Neural progenitor cell (in vitro differentiated cells): ENCODE measurements around the gene PMEPA1. TPM values are rescaled to one million over a fixed set of nuclear protein-coding genes. Genes with fewer than 3 reads are reported as not detected.

ENCODE experiments used
- DNase-seq: peaks from one replicate; pipeline ENCODE4 v3.0.0-alpha.2; 2016; ENCODE audit warnings: low spot score
- H2AFZ ChIP-seq: fragments of 200-600 bp; sonication (generic); replicated peaks from 2 replicates; pipeline ENCODE4 v1.6.1; 2016; ENCODE audit warnings: antibody characterized with exemption
- H3F3A ChIP-seq: fragments of 200-600 bp; sonication (generic); 2 replicates; pipeline ENCODE4 v1.6.1; 2016; ENCODE audit warnings: antibody characterized with exemption, low read depth
- H3K27ac ChIP-seq: fragments of 200-600 bp; sonication (generic); 2 replicates; pipeline ENCODE4 v1.5.1; 2016; ENCODE audit warnings: mild to moderate bottlenecking
- H3K27me3 ChIP-seq: fragments of 200-600 bp; sonication (generic); 2 replicates; pipeline ENCODE4 v1.6.1; 2016; ENCODE audit warnings: mild to moderate bottlenecking, moderate library complexity
- H3K36me3 ChIP-seq: fragments of 200-600 bp; sonication (generic); 2 replicates; pipeline ENCODE4 v1.5.1; 2016
- H3K4me1 ChIP-seq: fragments of 200-600 bp; sonication (generic); 2 replicates; pipeline ENCODE4 v1.6.1; 2016; ENCODE audit warnings: mixed run types
- H3K4me2 ChIP-seq: fragments of 200-600 bp; sonication (generic); 2 replicates; pipeline ENCODE4 v1.6.1; 2016
- H3K4me3 ChIP-seq: fragments of 200-600 bp; sonication (generic); 2 replicates; pipeline ENCODE4 v1.5.1; 2016
- H3K79me2 ChIP-seq: fragments of 200-600 bp; sonication (generic); 2 replicates; pipeline ENCODE4 v1.6.1; 2016; ENCODE audit warnings: low read depth
- H3K9ac ChIP-seq: fragments of 200-600 bp; sonication (generic); 2 replicates; pipeline ENCODE4 v1.6.1; 2016
- H3K9me3 ChIP-seq: fragments of 200-600 bp; sonication (generic); 2 replicates; pipeline ENCODE4 v1.5.1; 2016; ENCODE audit warnings: low read depth
- H4K20me1 ChIP-seq: fragments of 200-600 bp; sonication (generic); 2 replicates; pipeline ENCODE4 v1.6.1; 2016; ENCODE audit warnings: low read depth
- H3K27ac Mint-ChIP-seq: 3 replicates; pipeline ENCODE4 v1.8.0; 2021; ENCODE audit warnings: mixed read lengths
- H3K27me3 Mint-ChIP-seq: 2 replicates; pipeline ENCODE4 v1.8.0; 2022; ENCODE audit warnings: low read depth, mild to moderate bottlenecking, inconsistent platforms, moderate library complexity, mixed read lengths; ENCODE audit not compliant: insufficient read depth
- H3K36me3 Mint-ChIP-seq: 3 replicates; pipeline ENCODE4 v1.8.0; 2021; ENCODE audit warnings: mixed read lengths
- H3K4me1 Mint-ChIP-seq: 3 replicates; pipeline ENCODE4 v1.8.0; 2021; ENCODE audit warnings: mixed read lengths
- H3K4me3 Mint-ChIP-seq: 3 replicates; pipeline ENCODE4 v1.8.0; 2021; ENCODE audit warnings: mild to moderate bottlenecking, moderate library complexity, mixed read lengths
- H3K9me3 Mint-ChIP-seq: 3 replicates; pipeline ENCODE4 v1.8.0; 2020; ENCODE audit warnings: mixed read lengths
- CTCF ChIP-seq: fragments of 200-600 bp; sonication (generic); IDR thresholded peaks from 2 replicates; pipeline ENCODE4 v1.5.1; 2017; ENCODE audit warnings: antibody characterized with exemption, mild to moderate bottlenecking
- EZH2 ChIP-seq: fragments of 200-600 bp; sonication (generic); IDR thresholded peaks from 2 replicates; pipeline ENCODE4 v1.6.1; 2017; ENCODE audit warnings: antibody characterized with exemption, mild to moderate bottlenecking, moderate library complexity
- EZH2phosphoT487 ChIP-seq: fragments of 200-600 bp; sonication (generic); IDR thresholded peaks from 2 replicates; pipeline ENCODE4 v1.6.1; 2017; ENCODE audit warnings: antibody characterized with exemption
- total RNA-seq: library from RNA; depleted of rRNA; stranded (reverse); fragments of >200 nt; gene quantifications from 2 replicates; pipeline ENCODE4 v1.2.3, GENCODE V29; 2015; ENCODE audit warnings: low replicate concordance

The PMEPA1 gene
- total RNA-seq, 1 donor from 2014 or later = 1.7 TPM

- Histone ChIP-seq H3F3A (no peaks in the 10 kb centered on the region), H3K9me3 (no peaks in the 10 kb centered on the region), H3K27ac (no peak overlapping the region), H3K36me3 (no peaks in the 10 kb centered on the region), H3K4me3 (no peak overlapping the region), H3K9ac (no peak overlapping the region), H3K79me2 (no peaks in the 10 kb centered on the region), H3K4me1 (no peaks in the 10 kb centered on the region), H3K4me2 (no peak overlapping the region), H2AFZ (no peak overlapping the region), H4K20me1 (no peaks in the 10 kb centered on the region), H3K27me3 (no peaks in the 10 kb centered on the region)
- no peak for DNase-seq
- Mint-ChIP-seq H3K9me3 (peaks cover 2% of the 10 kb centered on the region), H3K27ac (no peak overlapping the region), H3K4me3 (no peak overlapping the region), H3K36me3 (no peaks in the 10 kb centered on the region), H3K27me3 (peaks cover 9% of the 10 kb centered on the region), H3K4me1 (peaks cover 5% of the 10 kb centered on the region)
- TF ChIP-seq EZH2 (no peak), CTCF (no peak), EZH2phosphoT487 (no peak)
Observed at GRCh38 chr20:57619051-57619831, 90.6 kb downstream of the PMEPA1 start.

GRCh38 chr20:57618764-57619050, 91.1 kb downstream of the PMEPA1 start:
- no peaks in the 10 kb centered on the region for H3K79me2 ChIP-seq
- DNase-seq = no peak
- no peak overlapping the region for H3K27ac Mint-ChIP-seq
- H3K4me1 Mint-ChIP-seq = peaks cover 5% of the 10 kb centered on the region
- H3K4me2 ChIP-seq = no peak overlapping the region
- no peaks in the 10 kb centered on the region for H3K9me3 ChIP-seq
- H3K27me3 Mint-ChIP-seq = peaks cover 9% of the 10 kb centered on the region
- no peaks in the 10 kb centered on the region for H3K36me3 ChIP-seq
- no peaks in the 10 kb centered on the region for H3K36me3 Mint-ChIP-seq
- no peak overlapping the region for H3K27ac ChIP-seq
- H3K9me3 Mint-ChIP-seq = no peaks in the 10 kb centered on the region
- no peaks in the 10 kb centered on the region for H4K20me1 ChIP-seq
- H3K4me3 Mint-ChIP-seq = no peak overlapping the region
- no peaks in the 10 kb centered on the region for H3K4me1 ChIP-seq
- H3F3A ChIP-seq = no peaks in the 10 kb centered on the region
- no peak overlapping the region for H2AFZ ChIP-seq
- H3K27me3 ChIP-seq = no peaks in the 10 kb centered on the region
- H3K9ac ChIP-seq = no peak overlapping the region
- no peak overlapping the region for H3K4me3 ChIP-seq
- TF ChIP-seq EZH2 (no peak), CTCF (no peak), EZH2phosphoT487 (no peak)

- Mint-ChIP-seq H3K4me3 (no peak overlapping the region), H3K4me1 (peaks cover 5% of the 10 kb centered on the region), H3K27me3 (peaks cover 9% of the 10 kb centered on the region), H3K27ac (no peak overlapping the region), H3K36me3 (no peaks in the 10 kb centered on the region), H3K9me3 (no peaks in the 10 kb centered on the region)
- no peak for TF ChIP-seq CTCF
- TF ChIP-seq EZH2phosphoT487 = no peak
- TF ChIP-seq EZH2 = no peak
- Histone ChIP-seq H3K9ac (no peak overlapping the region), H3K9me3 (no peaks in the 10 kb centered on the region), H3K79me2 (no peaks in the 10 kb centered on the region), H4K20me1 (no peaks in the 10 kb centered on the region), H3K27ac (no peak overlapping the region), H3K4me2 (no peak overlapping the region), H2AFZ (no peak overlapping the region), H3K4me1 (no peaks in the 10 kb centered on the region), H3F3A (no peaks in the 10 kb centered on the region), H3K4me3 (no peak overlapping the region), H3K36me3 (no peaks in the 10 kb centered on the region), H3K27me3 (no peaks in the 10 kb centered on the region)
- no peak for DNase-seq
Observed at GRCh38 chr20:57618091-57618763, 91.6 kb downstream of the PMEPA1 start.
